GM13976 (cell line): ENCODE data around the gene ETFDH.

ENCODE experiments used
- DNase-seq: peaks from one replicate; pipeline ENCODE4 v3.0.0; 2012; ENCODE audit warnings: low spot score
- in situ Hi-C: fragments of 300-500 bp; cut with MboI; formaldehyde crosslinking; loops from one replicate; pipeline ENCODE4 v1.12.0; 2022; ENCODE audit warnings: low sequenced_read_pairs, mixed read lengths, inconsistent platforms; ENCODE audit not compliant: unreplicated experiment
- TF ChIP-seq, protein P1 (sequence below): IDR thresholded peaks from 2 replicates; pipeline ENCODE4 v1.5.1; 2012; ENCODE audit warnings: borderline replicate concordance, mild to moderate bottlenecking; ENCODE audit not compliant: insufficient read depth; ENCODE audit errors: extremely low read depth, missing control alignments, control extremely low read depth

ETFDH gene

DNA sequence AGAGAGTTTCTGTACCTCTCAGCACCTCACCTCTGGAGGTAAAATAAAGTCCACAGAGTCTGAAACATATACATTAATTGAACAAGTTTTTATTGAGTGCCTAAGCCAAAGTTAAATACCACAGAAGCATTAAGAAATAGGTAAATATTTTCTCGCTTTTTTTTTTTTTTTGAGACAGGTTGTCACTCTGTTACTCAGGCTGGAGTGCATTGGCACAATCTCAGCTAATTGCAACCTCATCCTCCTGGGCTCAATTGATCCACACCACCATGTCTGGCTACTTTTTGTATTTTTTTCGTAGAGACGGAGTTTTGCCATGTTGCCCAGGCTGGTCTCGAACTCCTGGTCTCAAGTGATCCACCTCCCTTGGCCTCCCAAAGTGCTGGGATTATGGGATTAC lies 86.6 kb downstream of the ETFDH start:
- TF ChIP-seq, protein P1, sequence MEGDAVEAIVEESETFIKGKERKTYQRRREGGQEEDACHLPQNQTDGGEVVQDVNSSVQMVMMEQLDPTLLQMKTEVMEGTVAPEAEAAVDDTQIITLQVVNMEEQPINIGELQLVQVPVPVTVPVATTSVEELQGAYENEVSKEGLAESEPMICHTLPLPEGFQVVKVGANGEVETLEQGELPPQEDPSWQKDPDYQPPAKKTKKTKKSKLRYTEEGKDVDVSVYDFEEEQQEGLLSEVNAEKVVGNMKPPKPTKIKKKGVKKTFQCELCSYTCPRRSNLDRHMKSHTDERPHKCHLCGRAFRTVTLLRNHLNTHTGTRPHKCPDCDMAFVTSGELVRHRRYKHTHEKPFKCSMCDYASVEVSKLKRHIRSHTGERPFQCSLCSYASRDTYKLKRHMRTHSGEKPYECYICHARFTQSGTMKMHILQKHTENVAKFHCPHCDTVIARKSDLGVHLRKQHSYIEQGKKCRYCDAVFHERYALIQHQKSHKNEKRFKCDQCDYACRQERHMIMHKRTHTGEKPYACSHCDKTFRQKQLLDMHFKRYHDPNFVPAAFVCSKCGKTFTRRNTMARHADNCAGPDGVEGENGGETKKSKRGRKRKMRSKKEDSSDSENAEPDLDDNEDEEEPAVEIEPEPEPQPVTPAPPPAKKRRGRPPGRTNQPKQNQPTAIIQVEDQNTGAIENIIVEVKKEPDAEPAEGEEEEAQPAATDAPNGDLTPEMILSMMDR, result no peak
- no peak for DNase-seq
- in situ Hi-C loops, result no loop called here
